Osteocyte (in vitro differentiated cells): ENCODE results near the gene RAB27B. TPM values are rescaled to one million over a fixed set of nuclear protein-coding genes. Genes with fewer than 3 reads are reported as not detected.

Source experiments
- DNase-seq: peaks from one replicate; pipeline ENCODE4 v3.0.0; 2021; ENCODE audit warnings: mixed read lengths; ENCODE audit not compliant: unreplicated experiment; ENCODE audit errors: extremely low spot score
- H3K27ac Mint-ChIP-seq: one replicate; pipeline ENCODE4 v1.8.0; 2021; ENCODE audit warnings: mild to moderate bottlenecking, mixed read lengths; ENCODE audit not compliant: unreplicated experiment
- H3K27me3 Mint-ChIP-seq: one replicate; pipeline ENCODE4 v1.8.0; 2021; ENCODE audit warnings: mixed read lengths; ENCODE audit not compliant: unreplicated experiment
- H3K36me3 Mint-ChIP-seq: one replicate; pipeline ENCODE4 v1.8.0; 2021; ENCODE audit warnings: mixed read lengths; ENCODE audit not compliant: unreplicated experiment
- H3K4me1 Mint-ChIP-seq: one replicate; pipeline ENCODE4 v1.8.0; 2021; ENCODE audit warnings: mixed read lengths; ENCODE audit not compliant: unreplicated experiment
- H3K4me3 Mint-ChIP-seq: one replicate; pipeline ENCODE4 v1.8.0; 2021; ENCODE audit warnings: mild to moderate bottlenecking, moderate library complexity, mixed read lengths; ENCODE audit not compliant: unreplicated experiment
- H3K9me3 Mint-ChIP-seq: one replicate; pipeline ENCODE4 v1.8.0; 2021; ENCODE audit warnings: mixed read lengths; ENCODE audit not compliant: unreplicated experiment
- CTCF ChIP-seq: fragments of 200-600 bp; sonication (generic); IDR thresholded peaks from 2 replicates; pipeline ENCODE4 v1.5.0; 2021; ENCODE audit warnings: antibody characterized with exemption, mild to moderate bottlenecking, moderate library complexity
- total RNA-seq: library from RNA; stranded (reverse); gene quantifications from 2 replicates; pipeline ENCODE4 v1.2.1, GENCODE V29; 2021

The RAB27B gene
- total RNA-seq, 1 donor from 2014 or later, result 1.9 TPM

- no peak for TF ChIP-seq CTCF
- H3K27ac Mint-ChIP-seq, result no peak overlapping the region
- no peaks in the 10 kb centered on the region for H3K9me3 Mint-ChIP-seq
- DNase-seq, result no peak
- H3K36me3 Mint-ChIP-seq, result no peaks in the 10 kb centered on the region
- H3K27me3 Mint-ChIP-seq, result peaks cover 39% of the 10 kb centered on the region
- no peak overlapping the region for H3K4me3 Mint-ChIP-seq
- H3K4me1 Mint-ChIP-seq, result no peaks in the 10 kb centered on the region
Observed at GRCh38 chr18:54911551-54911950, 83.3 kb downstream of the RAB27B start.

- TF ChIP-seq CTCF, result no peak
- Mint-ChIP-seq H3K27ac (no peak overlapping the region), H3K9me3 (no peaks in the 10 kb centered on the region), H3K4me3 (no peak overlapping the region), H3K36me3 (no peaks in the 10 kb centered on the region), H3K4me1 (no peaks in the 10 kb centered on the region), H3K27me3 (peaks cover 21% of the 10 kb centered on the region)
- DNase-seq, result no peak
Observed at GRCh38 chr18:54914816-54915215, 86.5 kb downstream of the RAB27B start.

GRCh38 chr18:54916507-54916906 is 88.2 kb downstream of the RAB27B start:
- TF ChIP-seq CTCF, result no peak
- H3K27ac Mint-ChIP-seq, result no peak overlapping the region
- no peaks in the 10 kb centered on the region for H3K9me3 Mint-ChIP-seq
- H3K4me3 Mint-ChIP-seq, result no peak overlapping the region
- H3K4me1 Mint-ChIP-seq, result no peaks in the 10 kb centered on the region
- no peaks in the 10 kb centered on the region for H3K36me3 Mint-ChIP-seq
- peaks cover 21% of the 10 kb centered on the region for H3K27me3 Mint-ChIP-seq
- DNase-seq, result no peak

GRCh38 chr18:54918060-54918459 is 89.8 kb downstream of the RAB27B start:
- Mint-ChIP-seq H3K4me3 (no peak overlapping the region), H3K27ac (no peak overlapping the region), H3K4me1 (no peaks in the 10 kb centered on the region), H3K27me3 (peaks cover 9% of the 10 kb centered on the region), H3K36me3 (no peaks in the 10 kb centered on the region), H3K9me3 (no peaks in the 10 kb centered on the region)
- DNase-seq, result no peak
- no peak for TF ChIP-seq CTCF

GRCh38 chr18:54919412-54919811 is 91.1 kb downstream of the RAB27B start:
- DNase-seq, result no peak
- Mint-ChIP-seq H3K36me3 (no peaks in the 10 kb centered on the region), H3K4me1 (no peaks in the 10 kb centered on the region), H3K27me3 (peaks cover 5% of the 10 kb centered on the region), H3K4me3 (no peak overlapping the region), H3K27ac (no peak overlapping the region), H3K9me3 (no peaks in the 10 kb centered on the region)
- TF ChIP-seq CTCF, result no peak
